Activated gamma-delta T cell treated with anti-CD3 and anti-CD28 coated beads, Interleukin-2, amount 50 U/mL, for 16 hours (primary cell): ENCODE data around the gene ZNF565.
"Not testable (repeated sequence)": the region's sequence is repeated elsewhere in the genome, so short reads cannot be mapped to it uniquely, and the experiment has no call there.

ENCODE experiments used
- DNase-seq: peaks from one replicate; pipeline ENCODE4 v3.0.0-alpha.2; 2020; ENCODE audit warnings: low read depth

ZNF565 gene

GRCh38 chr19:36210497-36210896 lies 4.0 kb downstream of the ZNF565 start:
- DNase-seq = no peak

DNA sequence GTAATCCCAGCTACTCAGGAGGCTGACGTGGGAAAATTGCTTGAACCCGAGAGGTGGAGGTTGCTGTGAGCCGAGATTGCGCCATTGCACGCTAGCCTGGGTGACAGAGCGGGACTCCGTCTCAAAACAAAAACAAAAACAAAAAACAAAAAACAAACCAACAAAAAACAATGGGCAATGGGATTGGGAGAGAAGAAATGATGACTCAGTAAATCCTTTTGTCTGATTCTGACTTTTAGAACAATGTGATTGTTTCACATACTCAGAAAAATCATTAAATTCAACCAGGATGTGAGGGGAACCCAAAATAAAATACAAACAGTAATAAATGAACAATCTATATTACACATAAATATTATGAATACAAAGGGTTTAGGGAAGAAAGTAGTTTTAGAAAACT lies 5.1 kb downstream of the ZNF565 start:
- DNase-seq = no peak

- DNase-seq = no peak
Observed at GRCh38 chr19:36207605-36208252, 6.7 kb downstream of the ZNF565 start.

DNA sequence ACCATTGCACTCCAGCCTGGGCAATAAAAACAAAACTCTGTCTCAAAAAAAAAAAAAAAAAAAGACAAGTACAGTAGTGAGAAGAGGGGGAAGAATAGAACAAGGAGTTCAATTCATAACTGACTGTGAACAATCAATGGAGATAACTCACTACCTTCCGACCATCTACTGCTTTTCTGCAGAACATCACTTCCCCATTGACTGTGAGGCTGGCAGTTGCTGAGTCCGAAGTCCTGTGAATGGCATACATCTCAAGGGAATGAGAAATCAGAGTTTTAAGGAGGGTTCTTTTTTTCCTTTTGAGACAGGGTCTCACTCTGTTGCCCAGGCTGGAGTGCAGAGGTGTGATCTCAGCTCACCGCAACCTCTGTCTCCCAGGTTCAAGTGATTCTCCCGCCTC lies 11.2 kb downstream of the ZNF565 start:
- no peak for DNase-seq

DNA sequence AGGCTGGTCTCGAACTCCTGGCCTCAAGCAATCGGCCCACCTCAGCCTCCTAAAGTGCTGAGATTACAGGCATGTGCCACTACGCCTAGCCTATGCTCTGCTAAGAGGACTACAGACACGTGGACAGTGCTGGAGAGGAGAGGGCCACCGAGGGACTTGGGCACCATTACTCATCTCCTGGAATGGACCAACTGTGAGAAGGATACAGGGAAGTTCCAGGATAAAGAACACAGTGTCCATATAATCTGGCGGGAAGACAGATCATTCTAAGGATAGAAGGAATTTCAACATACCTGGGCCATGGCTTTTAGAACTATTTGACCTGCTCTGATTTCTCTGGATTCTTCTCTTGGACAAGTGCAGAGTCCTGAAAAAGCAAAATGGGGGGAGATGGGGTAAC lies 12.8 kb downstream of the ZNF565 start:
- no peak for DNase-seq

- no peak for DNase-seq
Observed at GRCh38 chr19:36198119-36198518, 16.3 kb downstream of the ZNF565 start.

DNA sequence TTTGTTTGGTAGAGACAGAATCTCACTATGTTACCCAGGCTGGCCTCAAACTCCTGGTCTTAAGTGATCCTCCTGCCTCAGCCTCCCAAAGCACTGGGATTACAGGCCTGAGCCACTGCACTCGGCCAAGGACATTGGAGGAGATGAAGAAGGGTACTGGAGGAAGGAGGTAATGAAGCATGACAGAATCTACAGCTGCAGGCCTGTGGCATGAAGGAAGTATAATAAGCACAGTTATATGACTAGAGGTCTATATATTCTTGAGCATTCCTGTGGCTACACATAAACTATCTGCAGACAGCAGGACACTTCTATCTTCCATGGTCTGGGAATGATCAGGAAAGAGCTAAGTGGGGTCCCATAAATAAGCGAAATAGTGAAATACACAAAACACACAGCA lies 18.2 kb downstream of the ZNF565 start:
- no peak for DNase-seq

DNA sequence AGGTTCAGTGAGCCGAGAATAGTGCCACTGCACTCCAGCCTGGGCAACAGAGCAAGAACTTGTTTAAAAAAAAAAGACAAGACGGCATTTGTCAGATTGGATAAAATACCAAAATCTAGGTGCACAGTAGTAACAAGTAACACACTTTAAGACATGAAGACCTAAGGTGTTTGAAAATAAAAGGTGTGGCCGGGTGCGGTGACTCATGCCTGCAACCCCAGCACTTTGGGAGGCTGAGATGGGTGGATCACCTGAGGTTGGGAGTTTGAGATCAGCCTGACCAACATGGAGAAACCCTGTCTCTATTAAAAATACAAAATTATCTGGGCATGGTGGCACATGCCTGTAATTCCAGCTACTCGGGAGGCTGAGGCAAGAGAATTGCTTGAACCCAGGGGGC lies 27.7 kb downstream of the ZNF565 start:
- not testable (repeated sequence) for DNase-seq

DNA sequence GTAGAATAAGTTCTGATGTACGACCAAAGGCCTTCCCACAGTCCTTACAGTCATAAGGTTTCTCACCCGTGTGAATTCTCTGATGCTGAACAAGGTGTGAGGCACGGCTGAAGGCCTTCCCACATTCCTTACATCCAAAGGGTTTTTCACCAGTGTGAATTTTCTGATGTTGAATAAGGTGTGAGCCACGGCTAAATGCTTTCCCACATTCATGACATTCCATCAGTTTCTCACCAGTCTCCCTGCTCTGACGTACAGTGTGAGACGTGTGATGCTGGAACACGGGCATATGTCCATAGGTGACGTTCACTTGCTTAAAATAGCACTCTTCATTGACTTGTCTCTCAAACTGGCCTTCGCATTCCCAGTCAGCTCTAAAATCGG lies 31.2 kb downstream of the ZNF565 start:
- DNase-seq = no peak

DNA sequence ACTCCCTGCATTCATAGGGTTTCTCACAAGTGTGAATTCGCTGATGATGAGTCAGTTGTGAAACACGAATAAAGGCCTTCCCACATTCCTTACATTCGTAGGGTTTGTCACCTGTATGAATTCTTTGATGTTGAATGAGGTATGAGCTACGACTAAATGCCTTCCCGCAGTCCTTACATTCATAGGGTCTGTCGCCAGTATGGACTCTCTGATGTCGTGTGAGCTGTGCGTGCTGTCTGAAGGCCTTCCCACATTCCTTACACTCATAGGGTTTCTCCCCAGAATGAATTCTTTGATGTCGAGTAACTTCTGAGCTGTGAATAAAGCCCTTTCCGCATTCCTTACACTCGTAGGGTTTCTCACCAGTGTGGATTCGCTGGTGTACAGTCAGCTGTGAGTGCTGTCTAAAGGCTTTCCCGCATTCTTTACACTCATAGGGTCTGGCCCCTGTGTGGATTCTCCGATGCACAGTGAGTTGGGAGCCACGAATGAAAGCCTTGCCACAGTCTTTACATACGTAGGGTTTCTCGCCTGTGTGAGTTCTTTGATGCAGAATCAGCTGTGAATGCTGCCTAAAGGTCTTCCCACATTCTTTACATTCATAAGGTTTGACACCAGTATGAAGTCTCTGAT lies 31.7 kb downstream of the ZNF565 start:
- DNase-seq = no peak

DNA sequence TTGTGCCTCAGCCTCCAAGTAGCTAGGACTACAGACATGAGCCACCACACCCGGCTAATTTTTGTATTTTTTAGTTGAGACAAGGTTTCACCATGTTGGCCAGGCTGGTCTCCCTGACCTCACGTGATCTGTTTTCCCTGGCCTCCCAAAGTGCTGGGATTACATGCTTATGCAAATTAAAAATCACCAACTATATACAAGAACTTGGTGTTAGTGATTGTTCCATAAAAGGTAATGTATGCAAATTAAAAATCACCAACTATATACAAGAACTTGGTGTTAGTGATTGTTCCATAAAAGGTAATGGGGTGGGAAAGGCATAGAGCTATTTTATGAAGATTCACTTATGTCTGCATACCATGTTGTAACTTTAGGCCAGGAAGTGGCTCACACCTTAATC lies 35.4 kb downstream of the ZNF565 start:
- not testable (repeated sequence) for DNase-seq

- not testable (repeated sequence) for DNase-seq
Observed at GRCh38 chr19:36173846-36174245, 40.6 kb downstream of the ZNF565 start.

- no peak for DNase-seq
Observed at GRCh38 chr19:36172852-36173251, 41.6 kb downstream of the ZNF565 start.

- DNase-seq = no peak
Observed at GRCh38 chr19:36169084-36169760, 45.2 kb downstream of the ZNF565 start.

GRCh38 chr19:36163813-36164212 lies 50.7 kb downstream of the ZNF565 start:
- no peak for DNase-seq

- DNase-seq = no peak
Observed at GRCh38 chr19:36160821-36161596, 53.5 kb downstream of the ZNF565 start.

GRCh38 chr19:36153126-36153525 lies 61.3 kb downstream of the ZNF565 start:
- no peak for DNase-seq

GRCh38 chr19:36152352-36153091 lies 61.9 kb downstream of the ZNF565 start, which contains the start of gene COX7A1:
Gene COX7A1 (minus strand): TSS chr19:36152447. CDS start chr19:36152407, 40 bp downstream.
- DNase-seq = no peak

DNA sequence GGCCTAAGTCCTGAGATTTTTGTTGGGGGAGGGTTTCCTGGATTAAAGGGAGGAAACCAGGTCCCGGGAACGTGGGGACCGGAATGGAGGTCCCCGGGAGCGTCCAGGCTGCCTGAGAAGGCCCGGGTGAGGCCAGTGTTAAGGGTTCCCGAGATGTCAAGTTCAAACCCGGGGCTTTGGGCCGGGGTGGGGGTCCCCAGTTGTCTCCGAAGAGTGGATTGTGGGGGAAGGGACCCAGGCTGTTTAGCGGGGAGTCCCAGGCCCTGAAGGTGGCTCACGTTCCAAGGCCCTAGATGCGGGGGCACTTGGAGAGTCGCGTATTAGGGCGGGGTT lies 62.5 kb downstream of the ZNF565 start:
- no peak for DNase-seq

DNA sequence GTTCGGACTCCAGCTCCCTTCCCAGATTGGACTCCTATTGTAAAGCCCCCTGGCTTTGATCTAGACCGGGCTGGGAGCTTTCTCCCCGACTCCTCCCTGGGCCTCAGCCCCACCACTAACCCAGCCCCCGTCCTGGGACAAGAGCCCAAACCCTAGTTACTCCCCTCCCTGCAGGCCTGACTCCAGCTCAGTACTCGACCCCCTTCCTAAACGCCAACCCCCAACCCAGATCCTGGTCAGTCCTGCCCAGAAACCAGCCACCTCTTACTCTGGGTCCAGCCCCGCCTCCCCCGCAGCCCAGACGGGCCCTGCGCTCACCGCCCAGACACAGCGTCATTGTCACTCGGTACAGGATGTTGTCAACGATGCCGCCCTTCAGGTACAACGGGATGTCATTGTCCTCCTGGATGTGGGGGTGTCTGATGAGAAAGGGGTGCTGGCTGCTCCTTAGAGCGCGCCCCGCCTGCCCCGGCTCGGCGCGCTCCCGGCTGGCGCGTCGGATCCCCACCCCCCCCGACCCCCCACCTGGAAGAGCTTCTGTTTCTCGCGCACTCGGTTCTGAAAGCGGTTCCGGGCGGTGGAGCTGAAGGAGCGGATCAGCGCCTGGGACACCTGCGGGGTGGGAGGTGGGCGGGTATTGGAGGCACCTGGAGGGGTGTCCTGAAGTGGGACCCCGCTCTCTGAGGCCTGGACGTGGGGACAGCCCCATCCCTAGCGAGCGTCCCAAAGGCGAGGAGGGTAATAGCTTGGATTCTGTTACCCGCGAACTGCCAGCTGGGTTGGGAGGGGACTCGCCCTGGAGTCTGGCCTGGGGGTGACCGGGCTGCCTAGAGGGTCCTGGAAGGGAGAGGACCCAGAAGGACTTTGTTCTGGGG lies 63.1 kb downstream of the ZNF565 start:
- no peak for DNase-seq

- no peak for DNase-seq
Observed at GRCh38 chr19:36150586-36150985, 63.9 kb downstream of the ZNF565 start.
